H1 (cell line): ENCODE data around the gene ORAI1.

Source experiments
- CTCF ChIP-seq, 3 experiments: IDR thresholded peaks; 1 replicate in 2 of 3; 2 replicates in 1 of 3; pipeline versions ENCODE4 v1.5.1 to v1.6.1; 2011; ENCODE audit warnings: low read length in 3 of 3, mild to moderate bottlenecking in 3 of 3, inconsistent platforms in 2 of 3, low read depth in 1 of 3, moderate library complexity in 1 of 3; ENCODE audit not compliant: insufficient read depth in 1 of 3; ENCODE audit errors: control extremely low read depth in 1 of 3
- EP300 ChIP-seq, 2 experiments: IDR thresholded peaks; 1 replicate in 1 of 2; 2 replicates in 1 of 2; pipeline ENCODE4 v1.6.1; 2011 to 2012; ENCODE audit warnings: low read depth in 2 of 2, low read length in 2 of 2, mild to moderate bottlenecking in 2 of 2, borderline replicate concordance in 1 of 2, inconsistent platforms in 1 of 2, moderate library complexity in 1 of 2
- EZH2 ChIP-seq: fragments of 200-600 bp; sonication (generic); IDR thresholded peaks from 2 replicates; pipeline ENCODE4 v1.7.1; 2012; ENCODE audit warnings: low read depth, mild to moderate bottlenecking, moderate library complexity, low read length, inconsistent platforms; ENCODE audit not compliant: severe bottlenecking
- JUND ChIP-seq: IDR thresholded peaks from 2 replicates; pipeline ENCODE4 v1.6.1; 2011; ENCODE audit warnings: mild to moderate bottlenecking, improper control_type of control experiment, low read length
- MAX ChIP-seq: IDR thresholded peaks from 2 replicates; pipeline ENCODE4 v1.6.1; 2012; ENCODE audit warnings: inconsistent platforms
- POLR2AphosphoS5 ChIP-seq: IDR thresholded peaks from 2 replicates; pipeline ENCODE4 v1.6.1; 2011; ENCODE audit warnings: low read depth, low read length
- RFX5 ChIP-seq: IDR thresholded peaks from 2 replicates; pipeline ENCODE4 v1.6.1; 2011; ENCODE audit warnings: low read depth, low read length, improper control_type of control experiment, borderline replicate concordance
- USF2 ChIP-seq: IDR thresholded peaks from 2 replicates; pipeline ENCODE4 v1.6.1; 2011; ENCODE audit warnings: low read length, improper control_type of control experiment

- TF ChIP-seq JUND = no peak
- TF ChIP-seq POLR2AphosphoS5 = no peak
- no peak for TF ChIP-seq RFX5
- TF ChIP-seq EP300 (IDR thresholded peaks at IDR 0.05; ENCODE audit: borderline replicate concordance in 1 of 2, low read depth in 2 of 2, low read length in 2 of 2) = no peak
- TF ChIP-seq USF2 = no peak
- TF ChIP-seq EZH2 = no peak
- no peak for TF ChIP-seq CTCF (IDR thresholded peaks at IDR 0.05; ENCODE audit: control extremely low read depth in 1 of 3, insufficient read depth in 1 of 3, low read depth in 1 of 3, low read length in 3 of 3)
- no peak for TF ChIP-seq MAX
Measured at GRCh38 chr12:121602766-121603165, 23.6 kb upstream of the ORAI1 start.
